Glutamatergic neuron (in vitro differentiated cells): Measurements from ENCODE around the gene SCRG1. TPM values are rescaled to one million over a fixed set of nuclear protein-coding genes. Genes with fewer than 3 reads are reported as not detected.

Source experiments
- DNase-seq: peaks from one replicate; pipeline ENCODE4 v3.0.0; 2022
- H3K27ac Mint-ChIP-seq: one replicate; pipeline ENCODE4 v1.8.0; 2020; ENCODE audit warnings: mild to moderate bottlenecking, mixed read lengths, inconsistent platforms; ENCODE audit not compliant: unreplicated experiment
- H3K27me3 Mint-ChIP-seq: one replicate; pipeline ENCODE4 v1.8.0; 2020; ENCODE audit warnings: mild to moderate bottlenecking, moderate library complexity, mixed read lengths, inconsistent platforms; ENCODE audit not compliant: unreplicated experiment
- H3K36me3 Mint-ChIP-seq: one replicate; pipeline ENCODE4 v1.8.0; 2020; ENCODE audit warnings: mild to moderate bottlenecking, mixed read lengths, inconsistent platforms; ENCODE audit not compliant: unreplicated experiment
- H3K4me1 Mint-ChIP-seq: one replicate; pipeline ENCODE4 v1.8.0; 2020; ENCODE audit warnings: mild to moderate bottlenecking, low read depth, mixed read lengths, inconsistent platforms; ENCODE audit not compliant: unreplicated experiment
- H3K4me3 Mint-ChIP-seq: one replicate; pipeline ENCODE4 v1.8.0; 2020; ENCODE audit warnings: mild to moderate bottlenecking, mixed read lengths, inconsistent platforms; ENCODE audit not compliant: unreplicated experiment
- H3K9me3 Mint-ChIP-seq: one replicate; pipeline ENCODE4 v1.8.0; 2020; ENCODE audit warnings: mild to moderate bottlenecking, moderate library complexity, mixed read lengths, inconsistent platforms; ENCODE audit not compliant: unreplicated experiment
- CTCF ChIP-seq: fragments of 200-600 bp; sonication (generic); IDR thresholded peaks from one replicate; pipeline ENCODE4 v1.5.0; 2021; ENCODE audit not compliant: partially characterized antibody, unreplicated experiment
- total RNA-seq: library from RNA; stranded (reverse); fragmentation: NEBNext Ultra II Directional; extraction: Animal tissue kit (Norgen Biotek cat#: 25700); gene quantifications from one replicate; pipeline ENCODE4 v1.2.1, GENCODE V29; 2021; ENCODE audit not compliant: unreplicated experiment

The SCRG1 gene
- total RNA-seq, 1 donor from 2014 or later, result not detected

GRCh38 chr4:173347467-173347866 lies 51.4 kb downstream of the SCRG1 start:
- Mint-ChIP-seq H3K4me1 (peaks cover 4% of the 10 kb centered on the region), H3K36me3 (no peaks in the 10 kb centered on the region), H3K27me3 (no peaks in the 10 kb centered on the region), H3K4me3 (no peak overlapping the region), H3K9me3 (no peaks in the 10 kb centered on the region), H3K27ac (no peak overlapping the region)
- no peak for TF ChIP-seq CTCF
- DNase-seq, result no peak

DNA sequence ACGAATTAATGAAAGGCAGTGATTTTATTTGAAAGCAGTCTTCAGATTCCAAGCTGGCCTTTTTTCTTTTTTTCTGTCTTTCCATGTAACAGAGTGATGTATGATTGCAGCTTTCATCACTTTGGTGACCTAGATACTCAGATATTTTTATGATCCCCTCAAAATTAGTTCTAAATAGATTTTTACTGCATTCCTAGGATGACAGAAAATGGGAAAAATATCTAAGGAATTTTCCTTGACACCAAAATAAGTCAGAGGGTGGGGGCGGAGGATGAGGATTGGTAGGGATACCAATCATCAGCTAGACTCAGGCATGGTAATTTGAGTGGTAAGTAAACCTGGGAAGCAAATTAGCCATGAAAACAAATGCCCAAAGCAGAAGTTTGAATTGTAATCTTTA lies 52.8 kb downstream of the SCRG1 start:
- Mint-ChIP-seq H3K4me3 (no peak overlapping the region), H3K9me3 (no peaks in the 10 kb centered on the region), H3K36me3 (no peaks in the 10 kb centered on the region), H3K27ac (no peak overlapping the region), H3K4me1 (peaks cover 4% of the 10 kb centered on the region), H3K27me3 (no peaks in the 10 kb centered on the region)
- no peak for DNase-seq
- TF ChIP-seq CTCF, result no peak

- H3K4me3 Mint-ChIP-seq, result no peak overlapping the region
These were observed 53.3 kb downstream of the SCRG1 start for GRCh38 chr4:173345648-173346047.

GRCh38 chr4:173343832-173344397 lies 55.0 kb downstream of the SCRG1 start:
- no peak for TF ChIP-seq CTCF

More at GRCh38 chr4:173345648-173346047, 53.3 kb downstream of the SCRG1 start:
- H3K36me3 Mint-ChIP-seq, result no peaks in the 10 kb centered on the region
- H3K27me3 Mint-ChIP-seq, result no peaks in the 10 kb centered on the region
- no peak for TF ChIP-seq CTCF
- no peak overlapping the region for H3K27ac Mint-ChIP-seq
- H3K4me1 Mint-ChIP-seq, result peaks cover 4% of the 10 kb centered on the region
- no peaks in the 10 kb centered on the region for H3K9me3 Mint-ChIP-seq
- DNase-seq, result no peak

DNA sequence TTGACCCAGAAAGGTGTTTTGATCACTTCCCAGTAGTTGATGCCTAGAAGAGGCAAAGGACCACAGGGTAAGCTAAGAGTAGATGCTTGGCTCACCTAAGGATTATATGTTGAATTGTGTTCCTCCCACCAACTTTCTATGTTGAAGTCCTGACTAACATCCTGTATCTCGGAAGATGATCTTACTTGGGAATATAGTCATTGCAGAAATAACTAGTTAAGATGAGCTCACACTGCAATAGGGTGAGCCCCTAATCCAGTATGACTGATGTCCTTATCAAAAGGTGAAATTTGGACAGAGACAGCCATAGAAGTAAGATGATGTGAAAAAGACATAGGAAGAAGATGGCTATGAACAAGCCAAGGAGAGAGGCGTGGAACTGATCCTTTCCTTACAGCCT lies 61.5 kb downstream of the SCRG1 start:
- H3K4me3 Mint-ChIP-seq, result no peak overlapping the region
- DNase-seq, result no peak
- peaks cover 10% of the 10 kb centered on the region for H3K9me3 Mint-ChIP-seq
- H3K36me3 Mint-ChIP-seq, result no peaks in the 10 kb centered on the region
- no peak overlapping the region for H3K27ac Mint-ChIP-seq
- peaks cover 3% of the 10 kb centered on the region for H3K27me3 Mint-ChIP-seq
- no peak for TF ChIP-seq CTCF
- H3K4me1 Mint-ChIP-seq, result peaks cover 4% of the 10 kb centered on the region

More at GRCh38 chr4:173343832-173344397, 55.0 kb downstream of the SCRG1 start:
- no peaks in the 10 kb centered on the region for H3K9me3 Mint-ChIP-seq
- H3K36me3 Mint-ChIP-seq, result no peaks in the 10 kb centered on the region
- H3K27me3 Mint-ChIP-seq, result no peaks in the 10 kb centered on the region
- H3K4me1 Mint-ChIP-seq, result peaks cover 4% of the 10 kb centered on the region
- H3K4me3 Mint-ChIP-seq, result no peak overlapping the region
- no peak for DNase-seq
- no peak overlapping the region for H3K27ac Mint-ChIP-seq
